SIG-M5 treated with dmso at 0.1 percent for 504 hours (cell line): ENCODE data around the gene AHI1.

Experiments
- DNase-seq: peaks from one replicate; lab custom pipeline; 2025; ENCODE audit not compliant: unreplicated experiment; lab: John Stamatoyannopoulos, UW

AHI1 gene

DNA sequence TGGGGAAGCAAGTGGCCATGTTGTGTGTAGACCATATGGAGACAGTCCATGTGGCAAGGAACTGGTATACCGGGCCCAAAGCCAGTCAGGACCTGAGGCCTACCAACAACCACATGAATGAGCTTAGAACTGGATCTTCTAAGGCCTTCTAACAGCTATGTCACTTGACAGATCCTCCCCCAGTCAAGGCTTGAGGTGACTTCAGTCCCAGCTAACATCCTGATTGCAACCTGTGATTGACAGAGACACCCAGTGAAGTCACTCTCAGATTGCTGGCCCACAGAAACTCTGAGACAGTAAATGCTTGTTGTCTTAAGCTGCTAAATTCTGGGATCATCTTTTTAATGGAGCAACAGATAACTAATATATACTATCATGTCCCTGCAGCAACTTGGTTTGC, 32.9 kb downstream of the AHI1 start:
- DNase-seq = no peak

DNA sequence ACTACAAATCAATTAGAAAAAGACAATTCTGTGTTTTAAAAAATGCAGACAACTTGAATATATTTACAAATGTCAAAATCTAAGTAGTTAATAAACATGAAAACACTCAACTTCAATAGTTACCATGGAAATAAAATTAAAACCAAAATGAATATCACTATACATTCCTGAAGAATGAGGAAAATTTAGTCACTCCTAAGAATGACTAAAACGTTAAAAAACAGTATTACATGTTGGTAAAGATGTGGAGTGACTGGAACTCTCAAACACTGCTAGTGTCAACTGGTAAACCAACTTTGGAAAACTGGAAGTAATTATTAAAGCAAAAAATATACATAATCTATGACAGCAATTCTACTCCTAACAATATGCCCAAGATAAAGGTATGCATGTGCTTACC, 36.3 kb downstream of the AHI1 start:
- no peak for DNase-seq

DNA sequence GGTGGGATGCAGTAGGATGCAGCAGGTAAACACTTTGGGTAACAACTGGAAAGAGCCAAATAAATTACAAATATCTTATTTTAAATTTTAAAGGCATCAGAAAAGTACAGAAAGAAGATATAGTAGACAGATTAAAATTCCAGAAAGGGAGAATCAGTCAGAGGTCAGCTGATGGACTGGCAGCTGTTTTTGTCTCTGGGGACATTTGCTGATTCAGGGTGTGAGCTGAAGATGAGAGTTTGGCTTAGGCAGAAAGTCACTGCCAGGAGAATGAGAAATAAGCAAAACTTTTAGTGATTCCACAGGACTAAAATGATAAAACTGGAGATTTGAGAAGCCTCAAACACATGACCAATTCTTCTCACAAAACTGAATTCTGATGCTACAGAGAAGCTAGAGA, 39.5 kb downstream of the AHI1 start:
- no peak for DNase-seq

DNA sequence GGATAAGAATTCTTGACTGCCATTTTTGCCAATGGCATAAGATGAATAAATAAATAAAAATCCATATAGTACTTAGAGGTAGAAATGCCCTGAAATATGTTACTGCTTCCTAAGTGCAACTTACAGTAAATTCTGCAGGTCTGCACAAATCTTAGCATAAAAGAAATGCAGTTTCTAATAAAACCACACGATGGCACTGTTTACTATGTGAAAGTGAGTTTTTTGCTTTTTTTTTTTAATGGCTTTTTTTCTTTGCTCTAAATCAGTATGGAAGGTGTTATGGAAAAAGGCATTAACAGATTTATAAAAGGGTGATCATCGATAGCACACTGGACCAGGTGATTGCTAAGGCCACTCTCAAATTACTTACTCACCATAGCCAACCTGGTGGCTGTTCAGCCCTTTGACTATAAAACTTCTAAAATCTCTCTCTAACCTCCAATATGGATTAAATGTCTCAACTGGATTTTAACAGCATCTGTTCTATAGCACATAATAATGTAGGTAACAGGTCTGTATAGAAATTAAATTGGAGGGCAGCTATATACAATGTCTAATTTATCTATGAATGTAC, 45.8 kb downstream of the AHI1 start:
- peak; percentile 35 for DNase-seq

DNA sequence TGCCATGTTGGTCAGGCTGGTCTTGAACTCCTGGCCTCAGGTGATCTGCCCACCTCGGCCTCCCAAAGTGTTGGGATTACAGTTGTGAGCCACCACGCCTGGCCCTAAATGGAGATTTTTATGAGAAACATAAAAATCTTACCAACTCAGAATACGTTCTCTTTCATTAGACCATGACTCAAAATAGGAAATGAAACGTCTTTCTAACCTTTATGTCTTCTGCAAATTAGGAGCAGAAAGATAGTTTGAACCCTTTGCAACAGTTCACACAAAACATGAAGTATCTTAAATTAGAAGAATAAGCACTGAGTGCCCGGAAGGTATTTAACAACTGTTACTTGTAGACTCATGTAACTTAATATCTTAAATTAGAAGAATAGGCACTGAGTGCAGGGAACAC, 48.3 kb downstream of the AHI1 start:
- no peak for DNase-seq

DNA sequence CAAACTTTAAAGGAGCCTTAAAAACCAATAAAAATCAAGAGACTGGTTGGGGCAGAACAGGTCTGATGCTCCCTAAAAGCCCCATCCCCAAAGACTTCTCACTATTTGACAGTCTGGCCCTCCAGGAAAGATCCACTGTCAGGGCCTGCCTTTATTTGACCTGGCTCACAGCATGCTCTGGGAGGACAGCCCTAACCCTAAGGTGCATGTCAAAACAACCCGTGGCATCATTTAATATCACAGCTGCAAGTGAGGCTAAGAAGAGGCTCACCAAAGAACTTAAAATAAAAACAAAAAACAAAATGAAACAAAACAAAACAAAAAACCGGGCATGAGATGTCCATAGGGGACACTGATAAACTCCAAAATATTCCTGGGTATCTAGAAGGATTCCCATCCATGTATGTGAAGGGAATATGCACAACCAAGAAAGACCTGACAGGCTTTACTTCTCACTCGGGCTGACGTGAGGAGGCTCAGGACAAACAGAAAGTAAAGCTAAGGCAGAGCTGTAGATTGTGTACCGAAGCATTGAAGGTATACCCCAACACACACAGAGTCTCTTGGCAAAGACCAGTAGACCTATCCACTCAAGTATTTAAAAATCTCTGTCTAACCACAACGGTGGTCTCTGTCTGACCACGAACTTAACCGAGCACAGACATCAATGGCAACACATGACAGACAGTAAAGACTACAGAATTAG, 57.3 kb downstream of the AHI1 start:
- DNase-seq = no peak

DNA sequence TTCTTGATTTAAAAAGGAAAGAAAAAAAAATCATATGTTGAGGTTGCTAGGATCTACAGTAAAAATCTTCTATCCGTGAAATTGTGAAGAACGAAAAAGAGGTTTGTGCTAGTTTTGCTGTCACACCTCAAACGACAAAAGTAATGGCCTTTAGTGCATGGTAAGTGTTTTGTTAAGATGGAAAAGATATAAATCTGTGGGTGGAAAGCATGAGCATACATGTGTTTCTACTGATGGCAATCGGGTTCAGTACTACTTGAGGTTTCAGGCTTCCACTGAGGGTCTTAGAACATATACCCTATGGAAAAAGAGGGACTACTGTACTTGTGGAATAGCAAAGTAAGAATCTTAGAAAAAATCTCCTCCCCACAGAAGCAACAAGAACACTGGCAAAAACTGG, 58.0 kb downstream of the AHI1 start:
- DNase-seq = no peak

DNA sequence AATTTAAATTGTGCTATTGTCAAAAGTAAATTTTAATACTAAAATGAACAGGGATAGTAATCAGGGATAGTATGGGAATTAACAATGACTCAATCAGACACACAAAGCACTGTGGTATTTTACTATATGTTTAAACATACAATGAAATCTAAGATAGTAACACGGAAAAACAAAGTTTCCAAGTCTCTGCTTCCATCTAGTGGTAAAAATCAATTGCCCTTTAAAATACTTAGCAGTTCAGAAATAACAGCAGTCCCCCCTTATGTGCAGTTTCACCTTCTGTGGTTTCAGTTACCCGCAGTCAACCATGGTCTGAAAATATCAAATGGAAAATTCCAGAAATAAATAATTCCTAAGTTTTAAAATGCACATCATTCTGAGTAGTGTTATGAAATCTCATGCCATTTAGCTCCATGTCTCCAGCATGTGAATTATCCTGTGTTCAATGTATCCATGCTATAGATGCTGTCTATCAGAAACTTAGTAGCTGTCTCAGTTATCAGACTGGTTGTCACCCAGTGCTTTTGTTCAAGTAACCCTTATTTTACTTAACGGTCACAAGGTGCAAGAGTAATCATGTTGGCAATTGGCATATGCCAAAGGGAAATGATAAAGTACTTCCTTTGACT, 58.5 kb downstream of the AHI1 start:
- DNase-seq = peak; percentile 75

DNA sequence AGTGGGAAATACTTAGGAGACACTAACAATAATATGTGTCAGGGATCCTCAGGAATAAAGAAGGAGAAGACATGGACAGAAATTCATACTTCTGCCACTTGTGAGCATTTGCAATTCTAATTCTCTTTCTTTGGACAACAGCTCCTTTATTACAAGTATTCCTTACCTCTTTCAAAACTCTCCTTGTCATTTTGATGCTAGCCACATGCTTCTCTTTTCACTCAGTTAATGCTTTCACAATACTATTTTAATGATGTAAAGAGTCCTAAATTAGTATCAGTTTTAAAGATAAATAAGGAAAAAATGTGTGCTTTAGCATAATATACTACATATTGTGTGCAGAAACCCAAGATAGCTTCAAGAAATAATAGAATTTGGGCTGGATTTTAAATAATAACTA, 62.5 kb downstream of the AHI1 start:
- DNase-seq = peak; percentile 20

DNA sequence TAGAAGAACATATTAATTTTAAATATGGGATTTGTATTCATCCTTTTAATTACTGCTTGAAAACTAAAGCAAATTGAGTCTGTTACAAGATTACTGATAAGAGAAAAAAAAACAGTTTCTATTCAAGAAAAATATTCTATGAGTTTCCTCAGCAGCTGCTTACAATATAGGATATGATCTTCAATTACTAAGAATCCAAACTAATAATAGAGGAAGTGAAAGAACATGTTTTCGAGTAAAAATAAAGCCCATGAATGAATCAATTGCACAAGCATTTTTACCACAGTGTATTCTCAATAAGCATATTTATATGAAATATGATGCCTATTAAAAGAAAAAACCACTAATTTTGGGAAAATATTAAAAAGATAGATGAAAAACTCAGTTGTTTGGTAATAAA, 63.4 kb downstream of the AHI1 start:
- DNase-seq = peak; percentile 82

DNA sequence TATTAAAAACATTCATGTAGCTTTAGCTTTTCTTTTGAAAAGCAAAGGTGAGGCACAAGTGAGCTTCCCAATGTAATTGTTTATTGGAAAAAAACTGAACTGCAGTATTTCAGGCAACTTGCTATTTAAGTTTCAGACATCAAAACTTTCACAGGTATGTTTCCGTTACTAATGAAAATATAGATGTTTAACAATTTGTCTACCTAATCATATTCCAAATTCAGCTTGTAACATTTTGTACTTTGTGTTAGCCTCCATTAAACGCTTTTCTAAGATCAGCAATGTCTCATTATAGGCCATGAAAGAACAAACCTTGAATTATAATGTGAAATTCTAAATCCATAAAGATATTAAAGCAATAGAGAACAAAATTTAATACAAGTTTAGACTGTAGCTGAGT, 69.5 kb downstream of the AHI1 start:
- no peak for DNase-seq

DNA sequence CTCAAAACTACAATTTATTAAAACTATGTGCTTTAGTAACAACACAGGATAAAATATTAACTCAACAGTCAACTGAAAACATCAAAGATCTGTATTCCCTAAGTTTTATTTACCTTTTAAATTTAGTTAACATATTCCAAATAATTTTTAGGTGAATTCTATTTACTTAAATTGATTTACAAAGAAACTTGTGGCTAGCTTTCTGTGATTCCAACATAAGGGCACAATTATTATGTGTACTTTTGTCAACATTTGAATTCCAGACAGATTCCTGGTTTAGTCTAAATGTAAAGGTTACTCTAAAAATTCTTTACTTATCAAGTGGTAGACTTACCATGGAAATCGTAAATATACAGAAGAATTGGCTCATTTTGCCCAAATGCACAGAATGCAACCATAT, 70.7 kb downstream of the AHI1 start:
- no peak for DNase-seq

DNA sequence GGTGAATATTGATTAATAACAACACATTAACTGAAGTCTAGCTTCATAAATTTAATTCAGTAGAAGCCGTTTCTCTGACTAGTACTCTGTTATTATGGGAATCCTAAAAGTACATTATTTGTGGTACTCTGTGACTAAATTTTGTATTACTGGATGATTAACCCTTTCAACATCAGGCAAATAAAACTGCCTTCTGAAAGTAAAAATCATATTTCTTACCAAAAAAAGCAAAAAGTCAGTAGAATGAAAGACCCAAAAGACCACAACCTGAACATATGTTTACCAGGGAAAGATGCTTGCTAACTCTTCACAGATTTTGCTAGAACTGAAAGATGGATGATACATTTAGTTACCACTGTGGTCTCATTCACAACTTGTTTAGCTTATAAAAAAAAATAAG, 73.2 kb downstream of the AHI1 start:
- no peak for DNase-seq

DNA sequence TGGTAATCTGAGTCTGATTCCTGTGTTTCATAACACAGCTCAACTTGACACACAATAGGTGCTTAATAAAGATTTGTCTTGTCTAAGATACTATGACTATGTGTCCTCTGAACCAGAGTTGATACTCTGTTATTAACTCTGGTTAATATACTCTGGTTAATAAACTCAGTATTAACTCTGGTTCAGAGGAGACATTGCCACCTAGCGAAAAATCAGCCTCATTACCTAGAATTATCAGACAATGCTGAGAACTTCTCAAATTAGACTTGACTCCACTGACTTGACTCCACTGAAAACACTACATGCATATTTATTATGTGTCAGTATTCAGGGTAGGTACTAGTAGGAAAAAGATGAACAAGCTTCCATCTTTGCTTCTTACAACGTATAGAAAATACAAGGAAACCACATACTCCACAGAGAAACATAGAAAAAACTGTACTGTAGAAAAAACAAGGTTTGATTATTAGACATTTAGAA, 73.9 kb downstream of the AHI1 start:
- peak; percentile 70 for DNase-seq

DNA sequence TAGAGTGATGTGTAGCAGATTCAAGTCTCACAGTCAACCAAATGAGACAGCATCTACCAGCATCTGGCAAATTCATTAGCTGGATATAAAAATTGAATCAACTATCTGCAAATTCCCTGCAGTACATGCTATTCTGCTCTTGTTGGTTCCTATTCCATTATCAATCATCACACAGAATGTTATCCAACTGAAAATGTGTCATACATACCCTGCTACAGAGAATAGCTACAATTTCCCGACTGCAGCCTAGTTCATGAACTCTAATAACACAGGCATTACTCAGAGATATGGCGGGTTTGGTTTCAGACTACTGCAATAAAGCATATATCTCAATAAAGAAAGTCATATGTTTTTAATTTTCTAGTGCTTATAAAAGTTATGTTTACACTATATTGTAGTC, 78.4 kb downstream of the AHI1 start:
- DNase-seq = no peak

DNA sequence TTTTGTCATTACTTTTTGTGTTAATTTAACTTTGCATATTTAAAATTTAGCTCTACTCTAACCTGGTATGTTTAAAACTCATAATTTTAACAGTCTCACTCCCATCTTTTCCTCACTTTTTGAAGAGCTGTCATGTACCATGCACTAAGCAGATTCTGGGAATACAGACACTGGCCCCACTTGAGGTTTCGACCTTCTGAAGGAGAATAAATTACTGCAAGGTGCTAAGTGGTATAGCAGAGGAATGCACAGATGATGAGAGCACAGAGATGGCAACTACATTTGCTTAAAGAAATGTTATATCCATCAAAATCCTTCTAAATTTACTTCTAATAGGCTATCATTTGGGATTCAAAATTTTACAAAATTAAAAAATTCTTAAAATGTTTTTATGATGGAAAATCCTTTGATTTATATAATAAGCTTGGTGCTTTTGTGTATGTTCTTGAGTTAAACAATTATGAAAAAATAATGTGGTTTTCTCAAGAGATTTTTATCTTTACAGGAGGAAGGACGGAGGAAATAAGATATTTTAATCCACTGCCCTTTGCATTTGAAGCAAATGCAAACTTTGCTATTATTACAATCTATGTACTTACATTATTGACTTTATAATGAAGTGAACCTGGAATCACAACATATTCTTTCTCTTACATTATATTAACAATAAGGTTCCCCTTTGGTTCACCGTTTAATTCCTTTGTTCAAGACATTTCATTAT, 79.3 kb downstream of the AHI1 start:
- no peak for DNase-seq

DNA sequence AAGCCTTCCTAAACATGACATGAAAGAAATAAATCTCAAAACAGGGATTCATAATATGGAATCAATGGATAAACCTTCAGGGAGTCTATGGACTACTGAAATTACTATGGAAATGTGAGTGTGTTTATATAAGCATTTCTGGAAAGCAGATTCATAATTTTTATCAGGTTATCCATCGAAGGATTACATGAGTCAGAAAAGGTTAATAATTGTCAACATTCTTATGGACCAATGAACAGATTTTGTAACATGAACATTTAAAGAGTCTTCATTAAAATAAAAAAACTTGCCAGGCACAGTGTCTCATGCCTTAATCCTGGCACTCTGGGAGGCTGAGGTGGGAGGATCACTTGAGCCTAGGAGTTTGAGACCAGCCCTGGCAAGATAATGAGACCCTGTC, 84.8 kb downstream of the AHI1 start:
- DNase-seq = no peak

DNA sequence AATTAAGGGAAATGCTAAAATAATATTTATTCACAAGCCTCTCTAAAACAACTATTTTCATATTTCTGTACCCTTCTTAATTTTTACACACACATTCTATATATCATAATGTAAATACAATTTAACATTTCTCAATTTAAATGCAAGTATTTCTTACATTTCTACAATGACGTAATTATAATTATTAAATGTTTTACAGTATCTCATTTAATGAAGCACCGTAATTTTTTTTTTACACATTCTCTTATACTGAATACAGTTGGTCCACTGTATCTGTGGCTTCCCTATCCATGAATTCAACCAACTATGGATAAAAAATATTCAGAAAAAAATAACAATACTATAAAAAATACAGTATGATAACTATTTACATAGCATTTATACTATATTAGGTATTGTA, 85.7 kb downstream of the AHI1 start:
- DNase-seq = no peak

DNA sequence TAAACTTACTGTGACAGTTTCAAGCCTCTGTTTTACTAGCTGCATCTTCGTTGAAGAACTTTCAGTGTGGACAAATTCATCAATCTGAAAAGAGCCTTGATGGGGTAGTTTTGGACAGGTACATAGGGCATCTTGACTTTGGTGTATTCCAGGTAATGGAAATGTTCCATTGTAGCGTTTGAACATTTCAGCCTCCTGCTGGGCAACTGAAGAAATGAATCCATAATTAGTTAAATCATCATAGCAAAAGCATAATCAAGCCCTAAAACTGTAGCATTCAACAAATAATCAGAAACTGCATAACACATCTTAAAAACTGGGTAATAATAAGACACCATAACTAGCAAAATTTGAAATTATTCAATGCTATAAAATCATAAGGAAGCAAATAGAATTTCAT, 86.2 kb downstream of the AHI1 start:
- no peak for DNase-seq

DNA sequence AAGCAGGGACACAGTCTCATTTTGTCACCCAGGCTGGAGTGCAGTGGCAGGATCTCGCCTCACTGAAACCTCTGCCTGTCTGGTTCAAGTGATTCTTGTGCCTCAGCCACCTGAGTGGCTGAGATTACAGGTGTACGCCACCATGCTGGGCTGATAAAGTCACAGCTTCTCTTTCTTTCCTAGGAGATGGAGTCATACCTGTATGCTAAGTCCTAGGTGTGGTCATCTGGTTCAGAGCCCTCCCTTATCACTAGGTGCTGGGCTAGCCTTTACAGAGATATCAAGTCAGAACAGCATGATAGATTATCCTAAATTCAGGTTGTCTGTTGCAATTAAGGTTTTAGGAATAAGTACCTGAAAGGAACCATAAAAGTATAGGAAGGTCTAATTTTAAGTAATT, 86.7 kb downstream of the AHI1 start:
- DNase-seq = no peak

DNA sequence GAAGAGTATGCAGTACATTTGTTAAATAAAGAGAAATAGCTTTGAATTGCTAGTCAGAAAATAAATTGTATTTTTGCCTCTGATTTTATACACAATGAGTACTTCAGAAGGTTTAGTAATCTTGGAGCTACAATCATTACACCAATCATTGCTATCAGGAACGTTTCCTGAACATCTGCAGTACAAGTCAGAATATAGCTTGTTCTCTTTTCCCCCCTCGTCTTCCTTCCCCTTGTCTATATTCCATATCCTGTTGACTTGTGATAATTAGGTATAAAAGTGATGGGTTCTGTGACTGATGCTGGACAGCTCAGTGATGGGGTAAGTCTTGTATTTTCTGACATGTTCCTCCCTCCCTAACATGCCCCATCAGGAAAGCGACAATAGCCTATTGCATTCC, 94.0 kb downstream of the AHI1 start:
- DNase-seq = no peak

DNA sequence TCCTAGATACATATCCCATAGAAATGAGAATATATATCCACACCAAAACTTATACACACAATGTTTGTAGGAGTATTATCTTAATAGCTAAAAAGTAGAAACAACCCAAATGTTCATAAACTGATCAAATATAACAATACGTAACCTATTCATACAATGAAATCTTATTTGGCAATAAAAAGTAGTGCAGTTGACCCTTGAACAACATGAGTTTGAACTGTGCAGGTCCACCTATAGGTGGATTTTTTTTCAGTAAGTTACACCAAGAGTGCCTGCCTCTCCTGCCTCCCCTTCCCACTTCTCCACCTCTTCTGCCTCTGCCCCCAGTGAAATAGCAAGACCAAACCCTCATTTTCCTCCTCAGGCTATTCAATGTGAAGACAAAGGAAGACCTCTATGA, 95.2 kb downstream of the AHI1 start:
- DNase-seq = no peak
